ENCODE data around the gene ANXA11.
"Not testable (repeated sequence)": the region's sequence is repeated elsewhere in the genome, so short reads cannot be mapped to it uniquely, and the experiment has no call there.

Gene ANXA11

GRCh38 chr10:80137031-80137862 lies 68.1 kb downstream of the ANXA11 start:
- no peak for TF ChIP-seq Cebpa-rat (IDR thresholded peaks at IDR 0.05)
- Histone ChIP-seq H3K4me3 (no peak overlapping the region), H3K9ac (no peak overlapping the region), H3K27ac (no peak overlapping the region; the same call in 1 of the 2 replicates), H3K9me3 (no peaks in the 10 kb centered on the region), H3K4me1 (peaks cover 14% of the 10 kb centered on the region), H4K20me1 (no peaks in the 10 kb centered on the region), H3K27me3 (no peaks in the 10 kb centered on the region), H3K36me3 (no peaks in the 10 kb centered on the region), H3K4me2 (peak overlapping the region; percentile 62)

DNA sequence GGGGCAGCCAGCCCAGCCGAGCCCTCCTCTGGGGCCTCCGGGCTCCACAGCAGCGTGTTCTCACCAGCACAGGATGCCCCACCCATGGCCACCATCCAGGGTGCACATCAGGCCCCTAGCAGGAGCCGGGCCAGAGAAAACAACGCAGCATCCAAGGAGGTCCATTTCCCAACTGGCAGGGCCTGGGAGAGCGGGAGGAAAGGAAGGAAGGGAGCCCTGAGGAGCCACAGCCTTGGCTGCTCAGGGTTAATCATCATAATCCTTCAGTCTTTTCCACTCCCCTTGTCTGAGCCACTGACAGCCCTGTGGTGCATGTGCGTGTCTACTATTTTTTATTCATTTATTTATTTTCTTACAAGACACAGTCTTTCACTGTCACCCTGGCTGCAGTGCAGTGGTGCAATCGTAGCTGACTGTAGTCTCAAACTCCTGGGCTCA lies 69.2 kb downstream of the ANXA11 start:
- H3K27ac ChIP-seq, result no peak overlapping the region
- H3K27me3 ChIP-seq, result no peaks in the 10 kb centered on the region
- H3K4me2 ChIP-seq, result no peak overlapping the region
- no peak for TF ChIP-seq Cebpa-rat (IDR thresholded peaks at IDR 0.05)
- H3K4me1 ChIP-seq, result peaks cover 14% of the 10 kb centered on the region
- no peaks in the 10 kb centered on the region for H3K9me3 ChIP-seq
- no peak overlapping the region for H3K9ac ChIP-seq
- no peaks in the 10 kb centered on the region for H3K36me3 ChIP-seq
- H4K20me1 ChIP-seq, result no peaks in the 10 kb centered on the region
- H3K4me3 ChIP-seq, result no peak overlapping the region

DNA sequence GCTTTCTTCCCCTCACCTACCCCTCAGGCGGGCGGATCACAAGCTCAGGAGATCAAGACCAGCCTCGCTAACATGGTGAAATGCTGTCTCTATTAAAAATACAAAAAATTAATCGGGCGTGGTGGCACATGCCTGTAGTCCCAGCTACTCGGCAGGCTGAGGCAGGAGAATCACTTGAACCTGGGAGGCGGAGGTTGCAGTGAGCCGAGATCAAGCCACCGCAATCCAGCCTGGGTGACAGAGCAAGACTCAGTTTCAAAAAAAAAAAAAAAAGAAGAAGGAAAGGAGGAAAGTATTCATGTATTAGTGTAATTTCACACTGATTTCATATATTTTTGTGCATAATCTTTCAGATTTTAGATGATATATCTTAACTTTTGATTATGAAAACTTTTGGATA lies 71.7 kb downstream of the ANXA11 start:
- not testable (repeated sequence) for H3K27me3 ChIP-seq, H3K4me2 ChIP-seq, H3K27ac ChIP-seq, H3K4me3 ChIP-seq, H3K36me3 ChIP-seq, H4K20me1 ChIP-seq, H3K9ac ChIP-seq, H3K9me3 ChIP-seq
- peaks cover 14% of the 10 kb centered on the region for H3K4me1 ChIP-seq

DNA sequence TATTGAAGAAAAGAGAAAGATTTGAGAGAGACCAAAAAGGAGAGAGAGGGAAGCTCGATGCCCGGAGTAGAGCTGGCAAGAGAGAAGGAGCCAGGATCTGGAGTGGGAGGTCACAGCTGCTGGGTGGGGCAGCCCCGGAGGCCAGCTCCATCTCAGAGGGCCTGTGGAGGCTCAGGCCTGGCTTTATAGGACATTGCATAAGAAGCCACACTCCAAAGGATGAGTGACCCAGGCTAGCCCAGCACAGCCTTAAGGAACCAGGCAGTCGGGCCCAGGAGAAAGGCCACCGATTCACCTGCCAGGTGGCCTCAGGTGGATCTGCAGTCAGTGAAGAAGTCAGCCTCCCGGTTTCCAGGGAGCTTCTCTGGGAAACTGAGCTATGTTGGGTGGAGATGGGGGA lies 72.1 kb downstream of the ANXA11 start:
- Histone ChIP-seq H3K4me3 (no peak overlapping the region), H3K27me3 (no peaks in the 10 kb centered on the region), H3K27ac (no peak overlapping the region), H3K9me3 (no peaks in the 10 kb centered on the region), H3K4me2 (no peak overlapping the region), H3K4me1 (peaks cover 12% of the 10 kb centered on the region), H4K20me1 (no peaks in the 10 kb centered on the region), H3K36me3 (no peaks in the 10 kb centered on the region), H3K9ac (no peak overlapping the region)
- TF ChIP-seq Cebpa-rat (IDR thresholded peaks at IDR 0.05), result no peak

GRCh38 chr10:80132299-80133139 lies 72.8 kb downstream of the ANXA11 start, which contains the start of gene PLAC9:
PLAC9 (plus strand) TSS chr10:80132730; CDS start chr10:80132763, 33 bp downstream.
- no peak for TF ChIP-seq Cebpa-rat (IDR thresholded peaks at IDR 0.05)
- H3K4me1 ChIP-seq, result peaks cover 5% of the 10 kb centered on the region
- H3K27ac ChIP-seq, result no peak within 1 kb of the TSS
- H3K9me3 ChIP-seq, result no peaks in the 10 kb centered on the region
- no peak within 1 kb of the TSS for H3K9ac ChIP-seq
- no peaks in the 10 kb centered on the region for H3K27me3 ChIP-seq
- no peaks in the 10 kb centered on the region for H3K36me3 ChIP-seq
- no peak within 1 kb of the TSS for H3K4me3 ChIP-seq
- H4K20me1 ChIP-seq, result no peaks in the 10 kb centered on the region
- no peak within 1 kb of the TSS for H3K4me2 ChIP-seq

- H3K27me3 ChIP-seq, result no peaks in the 10 kb centered on the region
- H3K36me3 ChIP-seq, result no peaks in the 10 kb centered on the region
- no peak overlapping the region for H3K9ac ChIP-seq
- no peak for TF ChIP-seq Cebpa-rat (IDR thresholded peaks at IDR 0.05)
- H3K4me1 ChIP-seq, result no peaks in the 10 kb centered on the region; the same call in 1 of the 2 replicates
- H3K4me3 ChIP-seq, result no peak overlapping the region
- no peak overlapping the region for H3K4me2 ChIP-seq
- no peak overlapping the region for H3K27ac ChIP-seq
- no peaks in the 10 kb centered on the region for H4K20me1 ChIP-seq
- H3K9me3 ChIP-seq, result no peaks in the 10 kb centered on the region
Measured at GRCh38 chr10:80131499-80131901, 73.8 kb downstream of the ANXA11 start.

DNA sequence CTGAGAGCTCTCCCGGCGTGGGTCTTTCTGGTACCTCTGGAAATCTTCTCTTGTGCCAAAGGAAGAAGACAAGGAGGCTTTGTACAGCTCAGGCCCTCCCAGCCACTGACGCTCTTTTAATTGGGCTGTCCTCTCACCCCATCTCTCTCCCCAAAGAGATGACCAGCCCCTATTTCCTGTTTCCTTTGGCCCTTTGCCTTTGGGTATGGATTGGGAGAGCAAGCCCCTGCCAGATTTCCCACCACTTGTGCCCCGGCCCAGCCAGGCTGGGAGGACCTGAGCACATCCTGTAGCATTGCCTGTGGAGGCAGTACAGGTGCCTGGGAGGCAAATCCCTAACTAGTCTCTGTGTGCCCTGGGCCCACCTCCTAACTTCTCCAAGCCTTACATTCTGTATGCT lies 78.5 kb downstream of the ANXA11 start:
- H3K4me2 ChIP-seq, result no peak overlapping the region
- no peak for TF ChIP-seq Cebpa-rat (IDR thresholded peaks at IDR 0.05)
- H4K20me1 ChIP-seq, result no peaks in the 10 kb centered on the region
- no peak overlapping the region for H3K27ac ChIP-seq
- no peaks in the 10 kb centered on the region for H3K9me3 ChIP-seq
- H3K36me3 ChIP-seq, result no peaks in the 10 kb centered on the region
- no peaks in the 10 kb centered on the region for H3K27me3 ChIP-seq
- H3K4me3 ChIP-seq, result no peak overlapping the region
- H3K4me1 ChIP-seq, result peaks cover 11% of the 10 kb centered on the region
- no peak overlapping the region for H3K9ac ChIP-seq

DNA sequence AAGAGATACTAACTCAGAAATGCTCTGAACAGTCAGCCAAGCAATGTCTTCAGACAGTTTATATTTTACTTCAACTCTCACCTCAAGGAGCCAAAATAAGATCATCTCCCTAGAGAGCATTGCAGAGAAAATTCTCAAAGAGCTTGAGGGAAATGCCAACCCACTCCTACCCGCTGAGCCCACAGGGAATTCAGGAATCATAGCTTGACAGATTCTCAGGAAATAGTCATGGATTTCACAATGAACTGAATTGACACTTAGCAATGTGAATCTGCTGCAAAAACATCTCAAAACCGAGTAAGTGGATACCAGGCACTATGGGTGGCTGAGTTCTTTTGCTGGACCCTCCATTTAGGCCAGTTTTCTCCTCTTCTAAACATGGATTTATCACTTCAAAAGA lies 82.6 kb downstream of the ANXA11 start:
- Histone ChIP-seq H4K20me1 (no peaks in the 10 kb centered on the region), H3K9me3 (no peaks in the 10 kb centered on the region), H3K36me3 (no peaks in the 10 kb centered on the region), H3K4me2 (peak overlapping the region; percentile 54), H3K9ac (no peak overlapping the region), H3K4me3 (no peak overlapping the region), H3K27me3 (no peaks in the 10 kb centered on the region), H3K4me1 (peaks cover 11% of the 10 kb centered on the region), H3K27ac (no peak overlapping the region; the same call in 1 of the 2 replicates)
- TF ChIP-seq Cebpa-rat (IDR thresholded peaks at IDR 0.05), result no peak

DNA sequence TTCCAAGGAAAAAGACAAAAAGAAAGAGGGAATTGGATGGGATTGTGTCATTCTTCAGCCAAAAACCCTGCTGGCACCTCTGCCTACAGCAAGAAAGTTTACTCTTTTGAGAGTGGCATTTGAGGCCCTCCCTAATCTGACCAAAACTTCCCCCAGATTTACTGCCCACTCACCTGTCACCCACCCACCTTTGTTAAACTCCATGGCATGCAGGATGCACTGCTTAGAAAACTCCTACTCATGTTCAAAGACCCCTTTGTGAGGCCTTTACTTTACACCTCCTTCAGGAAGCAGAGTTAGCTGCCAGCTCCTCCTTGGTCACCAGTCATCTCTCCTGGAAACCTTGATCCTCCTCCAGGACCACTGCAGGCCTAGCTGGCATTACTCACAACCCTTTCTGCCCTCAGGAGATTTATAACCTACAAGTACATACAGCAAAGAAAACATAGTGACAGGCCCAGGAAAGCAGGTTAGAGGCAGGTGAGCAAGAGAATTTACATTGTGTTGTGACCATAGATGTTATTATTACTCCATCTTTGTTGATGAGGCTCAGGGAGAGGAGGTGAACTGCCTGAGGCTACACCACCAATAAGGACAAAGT lies 83.1 kb downstream of the ANXA11 start:
- TF ChIP-seq Cebpa-rat (IDR thresholded peaks at IDR 0.05), result no peak
- no peaks in the 10 kb centered on the region for H4K20me1 ChIP-seq

More for the DNA sequence above, 83.1 kb downstream of the ANXA11 start:
- no peak overlapping the region for H3K4me3 ChIP-seq
- H3K4me2 ChIP-seq, result peak overlapping the region; percentile 54
- H3K9ac ChIP-seq, result no peak overlapping the region
- no peak overlapping the region; the same call in 1 of the 2 replicates for H3K27ac ChIP-seq
- no peaks in the 10 kb centered on the region for H3K9me3 ChIP-seq
- H3K4me1 ChIP-seq, result peaks cover 11% of the 10 kb centered on the region
- H3K36me3 ChIP-seq, result no peaks in the 10 kb centered on the region
- H3K27me3 ChIP-seq, result no peaks in the 10 kb centered on the region

Data from BLaER1 (cell line).